Ishikawa (cell line): ENCODE data around the gene KCNN4.
A peak's percentile ranks its signal among the peaks of the same experiment; 100 is the strongest.

Source experiments
- CEBPB ChIP-seq: IDR thresholded peaks from 2 replicates; pipeline ENCODE4 v1.6.1; 2012
- CREB1 ChIP-seq: IDR thresholded peaks from 2 replicates; pipeline ENCODE4 v1.6.1; 2012; ENCODE audit warnings: low read depth
- EGR1 ChIP-seq: IDR thresholded peaks from 2 replicates; pipeline ENCODE4 v1.6.1; 2012
- EP300 ChIP-seq: IDR thresholded peaks from 2 replicates; pipeline ENCODE4 v1.6.1; 2012; ENCODE audit warnings: borderline replicate concordance
- FOXM1 ChIP-seq: IDR thresholded peaks from 2 replicates; pipeline ENCODE4 v1.6.1; 2012; ENCODE audit warnings: low read depth, borderline replicate concordance
- NFIC ChIP-seq: IDR thresholded peaks from 2 replicates; pipeline ENCODE4 v1.6.1; 2012
- RAD21 ChIP-seq: IDR thresholded peaks from 2 replicates; pipeline ENCODE4 v1.6.1; 2012; ENCODE audit warnings: low read depth
- TAF1 ChIP-seq: IDR thresholded peaks from 2 replicates; pipeline ENCODE4 v1.6.1; 2012; ENCODE audit warnings: low read depth, mild to moderate bottlenecking
- TCF12 ChIP-seq: IDR thresholded peaks from 2 replicates; pipeline ENCODE4 v1.6.1; 2012; ENCODE audit warnings: low read depth
- TEAD4 ChIP-seq: IDR thresholded peaks from 2 replicates; pipeline ENCODE4 v1.6.1; 2012
- USF1 ChIP-seq: IDR thresholded peaks from 2 replicates; pipeline ENCODE4 v1.6.1; 2012
- YY1 ChIP-seq: IDR thresholded peaks from 2 replicates; pipeline ENCODE4 v1.6.1; 2012; ENCODE audit warnings: low read depth
- ZBTB7A ChIP-seq: IDR thresholded peaks from 2 replicates; pipeline ENCODE4 v1.6.1; 2012; ENCODE audit warnings: low read depth
- TF ChIP-seq, protein P1 (sequence below): IDR thresholded peaks from 2 replicates; pipeline ENCODE4 v1.6.1; 2012; ENCODE audit warnings: low read depth, mild to moderate bottlenecking
- TF ChIP-seq, protein P2 (sequence below): IDR thresholded peaks from 2 replicates; pipeline ENCODE4 v1.6.1; 2012

The KCNN4 gene

DNA sequence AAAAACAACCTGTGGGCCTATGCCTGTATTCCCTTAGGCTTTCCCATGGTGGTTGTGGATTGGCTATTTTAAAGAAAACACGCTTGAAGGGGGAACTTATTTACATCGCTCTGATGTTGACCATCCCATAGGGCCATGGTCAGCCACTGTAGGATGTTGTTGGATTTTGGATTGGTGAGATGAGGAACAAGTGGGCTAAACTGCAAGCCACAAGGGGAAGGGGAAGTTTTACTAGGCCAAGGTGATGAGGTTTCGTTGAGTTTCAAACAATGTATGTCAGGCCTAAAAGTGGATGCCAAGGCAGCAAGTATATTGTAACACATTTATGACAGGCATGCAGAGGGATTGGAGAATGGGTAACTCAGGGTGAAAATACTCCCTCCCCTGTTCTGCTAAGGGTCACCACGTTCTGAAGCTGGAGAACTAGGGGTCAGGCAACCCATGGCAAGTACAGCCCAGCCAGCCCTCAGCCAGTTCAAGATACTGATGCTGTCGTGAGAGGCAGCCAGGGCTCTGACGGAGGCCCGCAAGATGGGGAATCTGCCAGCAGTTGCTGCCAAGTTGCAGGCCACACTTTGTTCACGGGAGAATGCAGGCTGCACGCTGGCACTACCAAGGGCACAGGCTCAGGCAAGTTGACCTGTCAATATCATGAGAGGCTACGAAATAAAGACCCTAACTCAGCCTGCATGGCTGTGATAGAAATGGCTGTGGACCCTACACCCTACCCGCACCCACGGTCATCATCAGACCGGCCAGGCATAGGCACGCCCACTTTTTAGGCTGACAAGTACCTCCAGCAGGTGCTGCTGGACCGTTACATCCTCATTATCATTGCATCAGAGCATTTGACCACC is 53.8 kb downstream of the KCNN4 start:
- TF ChIP-seq TAF1: no peak
- TF ChIP-seq NFIC: no peak
- TF ChIP-seq, protein P1, sequence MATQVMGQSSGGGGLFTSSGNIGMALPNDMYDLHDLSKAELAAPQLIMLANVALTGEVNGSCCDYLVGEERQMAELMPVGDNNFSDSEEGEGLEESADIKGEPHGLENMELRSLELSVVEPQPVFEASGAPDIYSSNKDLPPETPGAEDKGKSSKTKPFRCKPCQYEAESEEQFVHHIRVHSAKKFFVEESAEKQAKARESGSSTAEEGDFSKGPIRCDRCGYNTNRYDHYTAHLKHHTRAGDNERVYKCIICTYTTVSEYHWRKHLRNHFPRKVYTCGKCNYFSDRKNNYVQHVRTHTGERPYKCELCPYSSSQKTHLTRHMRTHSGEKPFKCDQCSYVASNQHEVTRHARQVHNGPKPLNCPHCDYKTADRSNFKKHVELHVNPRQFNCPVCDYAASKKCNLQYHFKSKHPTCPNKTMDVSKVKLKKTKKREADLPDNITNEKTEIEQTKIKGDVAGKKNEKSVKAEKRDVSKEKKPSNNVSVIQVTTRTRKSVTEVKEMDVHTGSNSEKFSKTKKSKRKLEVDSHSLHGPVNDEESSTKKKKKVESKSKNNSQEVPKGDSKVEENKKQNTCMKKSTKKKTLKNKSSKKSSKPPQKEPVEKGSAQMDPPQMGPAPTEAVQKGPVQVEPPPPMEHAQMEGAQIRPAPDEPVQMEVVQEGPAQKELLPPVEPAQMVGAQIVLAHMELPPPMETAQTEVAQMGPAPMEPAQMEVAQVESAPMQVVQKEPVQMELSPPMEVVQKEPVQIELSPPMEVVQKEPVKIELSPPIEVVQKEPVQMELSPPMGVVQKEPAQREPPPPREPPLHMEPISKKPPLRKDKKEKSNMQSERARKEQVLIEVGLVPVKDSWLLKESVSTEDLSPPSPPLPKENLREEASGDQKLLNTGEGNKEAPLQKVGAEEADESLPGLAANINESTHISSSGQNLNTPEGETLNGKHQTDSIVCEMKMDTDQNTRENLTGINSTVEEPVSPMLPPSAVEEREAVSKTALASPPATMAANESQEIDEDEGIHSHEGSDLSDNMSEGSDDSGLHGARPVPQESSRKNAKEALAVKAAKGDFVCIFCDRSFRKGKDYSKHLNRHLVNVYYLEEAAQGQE: no peak
- TF ChIP-seq FOXM1: no peak
- no peak for TF ChIP-seq TCF12
- TF ChIP-seq CEBPB: no peak
- TF ChIP-seq USF1: no peak
- no peak for TF ChIP-seq EP300
- no peak for TF ChIP-seq TEAD4
- no peak for TF ChIP-seq YY1
- no peak for TF ChIP-seq CREB1
- TF ChIP-seq EGR1: no peak

DNA sequence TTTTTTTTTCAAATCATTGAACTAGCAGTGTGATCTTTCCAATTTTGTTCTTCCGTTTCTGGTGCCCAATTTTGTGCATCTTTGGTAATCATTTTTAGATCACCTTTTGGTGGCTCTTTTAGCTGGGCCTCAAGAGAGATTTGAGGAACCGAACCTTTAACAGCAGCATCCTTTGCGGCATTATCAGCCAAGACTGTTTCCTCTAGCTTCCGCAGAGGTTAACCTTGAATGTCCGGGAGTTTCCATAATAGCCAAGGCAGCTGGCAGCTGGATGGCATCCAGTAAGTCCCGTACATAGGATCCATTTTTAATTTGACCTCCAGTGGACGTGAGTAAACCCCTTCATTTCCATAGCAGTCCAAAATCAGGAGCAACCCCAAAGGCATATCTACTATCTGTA is 55.3 kb downstream of the KCNN4 start:
- TF ChIP-seq ZBTB7A (no peak), CREB1 (no peak), TAF1 (no peak), YY1 (no peak), FOXM1 (no peak), TEAD4 (no peak), CEBPB (no peak), EGR1 (no peak), TCF12 (no peak), EP300 (no peak), NFIC (no peak), RAD21 (no peak), USF1 (no peak)
- TF ChIP-seq, protein P1: no peak
- TF ChIP-seq, protein P2, sequence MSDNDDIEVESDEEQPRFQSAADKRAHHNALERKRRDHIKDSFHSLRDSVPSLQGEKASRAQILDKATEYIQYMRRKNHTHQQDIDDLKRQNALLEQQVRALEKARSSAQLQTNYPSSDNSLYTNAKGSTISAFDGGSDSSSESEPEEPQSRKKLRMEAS: no peak

DNA sequence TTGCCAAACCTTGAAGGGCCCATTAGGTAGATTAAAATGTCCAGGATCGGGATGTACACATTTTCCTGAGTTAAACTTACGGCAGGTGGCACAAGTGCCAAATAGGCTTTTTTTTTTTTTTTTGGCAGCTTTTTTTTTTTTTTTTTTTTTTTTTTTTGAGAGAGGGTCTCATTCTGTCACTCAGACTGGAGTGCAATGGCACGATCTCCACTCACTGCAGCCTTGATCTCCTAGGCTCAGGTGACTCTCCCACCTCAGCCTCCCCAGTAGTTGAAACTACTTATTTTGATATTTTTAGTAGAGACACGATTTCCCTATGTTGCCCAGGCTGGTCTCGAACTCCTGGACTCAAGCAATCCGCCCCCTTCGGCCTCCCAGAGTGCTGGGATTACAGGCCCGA is 55.9 kb downstream of the KCNN4 start:
- no peak for TF ChIP-seq TAF1

GRCh38 chr19:43723588-43723987 is 57.2 kb downstream of the KCNN4 start:
- peak; percentile 38 for TF ChIP-seq RAD21
- TF ChIP-seq USF1: no peak

- no peak for TF ChIP-seq RAD21
- TF ChIP-seq EGR1: no peak
- TF ChIP-seq, protein P2: no peak
- no peak for TF ChIP-seq TEAD4
- TF ChIP-seq CREB1: no peak
- no peak for TF ChIP-seq YY1
- TF ChIP-seq TAF1: no peak
- no peak for TF ChIP-seq CEBPB
- TF ChIP-seq NFIC: no peak
- TF ChIP-seq, protein P1: no peak
- TF ChIP-seq FOXM1: no peak
- TF ChIP-seq EP300: no peak
These were observed 59.2 kb downstream of the KCNN4 start for GRCh38 chr19:43721469-43722048.
